Measurements from ENCODE around the gene FAM168B. TPM values are rescaled to one million over a fixed set of nuclear protein-coding genes. Genes with fewer than 3 reads are reported as not detected.

FAM168B gene
- total RNA-seq, 4 donors from 2014 or later = 147 to 172 (median 157) TPM

GRCh38 chr2:131046028-131046917 is 47.0 kb downstream of the FAM168B start:
- Histone ChIP-seq H3K27me3 (no peaks in the 10 kb centered on the region), H3K4me3 (no peak overlapping the region), H3K9me3 (no peaks in the 10 kb centered on the region), H3K4me1 (peaks cover 25% of the 10 kb centered on the region in 2 donors), H3K36me3 (peaks cover 0 to 22% of the 10 kb centered on the region in 2 donors), H3K27ac (peak overlapping the region; percentile 37 to 68 (median 59))
- ATAC-seq = peak in 1 of 2 donors; percentile 44
- in situ Hi-C loops (cut with MboI; ENCODE audit: low sequenced_read_pairs in 4 of 4) (no loop called here), intact Hi-C loops (cut with DNase I; ENCODE audit: low total_unique reads) (no loop called here)
- no peak for TF ChIP-seq POLR2A (IDR thresholded peaks at IDR 0.05)
- DNase-seq = peak in 1 of 2 donors; percentile 68

- Histone ChIP-seq H3K9me3 (no peaks in the 10 kb centered on the region), H3K4me1 (peaks cover 25% of the 10 kb centered on the region in 2 donors), H3K27ac (peak overlapping the region in 3 of 4 donors; percentile 37 to 68 (median 63)), H3K4me3 (no peak overlapping the region), H3K27me3 (no peaks in the 10 kb centered on the region), H3K36me3 (peaks cover 0 to 14% of the 10 kb centered on the region in 2 donors)
- no peak for DNase-seq
- intact Hi-C loops (cut with DNase I; ENCODE audit: low total_unique reads) (no loop called here), in situ Hi-C loops (cut with MboI; ENCODE audit: low sequenced_read_pairs in 4 of 4) (no loop called here)
- TF ChIP-seq CTCF (IDR thresholded peaks at IDR 0.05 in 4 of 5, conservative IDR thresholded peaks at IDR 0.05 in 1 of 5) (no peak), POLR2A (IDR thresholded peaks at IDR 0.05) (no peak)
- peak in 1 of 2 donors; percentile 2 for ATAC-seq
These were observed 47.8 kb downstream of the FAM168B start for GRCh38 chr2:131045286-131046027.

- H3K27ac ChIP-seq = peak overlapping the region in 1 of 4 donors; percentile 73
- DNase-seq (no peak), ATAC-seq (no peak)
- intact Hi-C loops (cut with DNase I; ENCODE audit: low total_unique reads) = no loop called here
- peaks cover 25% of the 10 kb centered on the region in 2 donors for H3K4me1 ChIP-seq
- in situ Hi-C loops (cut with MboI; ENCODE audit: low sequenced_read_pairs in 4 of 4) = no loop called here
- H3K27me3 ChIP-seq = no peaks in the 10 kb centered on the region
- H3K4me3 ChIP-seq = no peak overlapping the region
- no peaks in the 10 kb centered on the region for H3K9me3 ChIP-seq
- TF ChIP-seq POLR2A (IDR thresholded peaks at IDR 0.05) (no peak), CTCF (IDR thresholded peaks at IDR 0.05 in 4 of 5, conservative IDR thresholded peaks at IDR 0.05 in 1 of 5) (no peak)
- peaks cover 0 to 7% of the 10 kb centered on the region in 2 donors for H3K36me3 ChIP-seq
These were observed 48.5 kb downstream of the FAM168B start for GRCh38 chr2:131044757-131045150.

- intact Hi-C loops (cut with DNase I; ENCODE audit: low total_unique reads) = no loop called here
- H3K36me3 ChIP-seq = peaks cover 0 to 1% of the 10 kb centered on the region in 2 donors
- no peak for ATAC-seq
These were observed 49.0 kb downstream of the FAM168B start for GRCh38 chr2:131044075-131044756.

More at GRCh38 chr2:131044075-131044756, 49.0 kb downstream of the FAM168B start:
- TF ChIP-seq CTCF (IDR thresholded peaks at IDR 0.05 in 4 of 5, conservative IDR thresholded peaks at IDR 0.05 in 1 of 5) (no peak), POLR2A (IDR thresholded peaks at IDR 0.05) (no peak)
- H3K9me3 ChIP-seq = no peaks in the 10 kb centered on the region
- H3K27me3 ChIP-seq = no peaks in the 10 kb centered on the region
- in situ Hi-C loops (cut with MboI; ENCODE audit: low sequenced_read_pairs in 4 of 4) = no loop called here
- H3K4me1 ChIP-seq = peaks cover 25% of the 10 kb centered on the region in 2 donors
- no peak overlapping the region for H3K4me3 ChIP-seq
- DNase-seq = no peak
- peak overlapping the region in 1 of 4 donors; percentile 73 for H3K27ac ChIP-seq

All from gastrocnemius medialis (tissue), 4 donors.